Psoas muscle (tissue), 8 donors: Measurements from ENCODE around the gene IPO8. TPM values are rescaled to one million over a fixed set of nuclear protein-coding genes. Genes with fewer than 3 reads are reported as not detected.
A peak's percentile ranks its signal among the peaks of the same experiment; 100 is the strongest.

Experiments used
- ATAC-seq, 4 donors: fragments of 200-7000 bp; cut with Tn5 transposase; one replicate each; pipeline ENCODE4 v1.9.1; 2020; ENCODE audit warnings: moderate library complexity in 3 of 4, mild to moderate bottlenecking in 2 of 4
- DNase-seq, 2 donors: peaks; one replicate each; pipeline ENCODE4 v3.0.0-alpha.2; 2020
- H3K27ac ChIP-seq: fragments of 200-600 bp; one replicate; pipeline ENCODE4 v1.8.0; 2022
- H3K27me3 ChIP-seq, 3 donors: fragments of 200-600 bp in 1 of 3; one replicate each; pipeline versions ENCODE4 v1.6.1 to v1.8.0; 2013 to 2022; ENCODE audit warnings: low read length in 2 of 3, mild to moderate bottlenecking in 2 of 3, moderate library complexity in 1 of 3; ENCODE audit not compliant: insufficient read depth in 3 of 3
- H3K36me3 ChIP-seq, 2 donors: fragments of 200-600 bp in 1 of 2; one replicate each; pipeline versions ENCODE4 v1.6.1 to v1.8.0; 2013 to 2022; ENCODE audit warnings: low read depth in 1 of 2, mild to moderate bottlenecking in 1 of 2, moderate library complexity in 1 of 2; ENCODE audit not compliant: insufficient read depth in 1 of 2
- H3K4me1 ChIP-seq: fragments of 200-600 bp; one replicate; pipeline ENCODE4 v1.8.0; 2022
- H3K4me3 ChIP-seq: fragments of 200-600 bp; one replicate; pipeline ENCODE4 v1.8.0; 2022; ENCODE audit warnings: mild to moderate bottlenecking
- H3K9me3 ChIP-seq: fragments of 200-600 bp; one replicate; pipeline ENCODE4 v1.8.0; 2022
- WGBS, 3 donors: extraction: QIAGEN DNeasy Blood & Tissue Kit; methylation state at CpG; one replicate each; pipeline versions ENCODE4 v1.1.6 to v1.1.7; 2013; 5-methylcytosine and 5-hydroxymethylcytosine counted together
- intact Hi-C, 2 donors: fragments of 100-400 bp; cut with DNase I; formaldehyde crosslinking; loops; one replicate each; pipeline versions ENCODE4 v1.11.0 to v1.14.2; 2022
- polyA plus RNA-seq, 3 donors: library from polyadenylated mRNA; stranded (reverse); fragments of 200-250 nt; gene quantifications; one replicate each; pipeline ENCODE4 v1.2.3, GENCODE V29; 2013
- total RNA-seq, 4 donors: library from RNA; stranded (reverse); fragmentation: NEBNext Ultra II Directional in 2 of 4; extraction: Animal tissue kit (Norgen Biotek cat#: 25700) in 2 of 4; gene quantifications; one replicate each; pipeline versions ENCODE4 v1.2.1 to v1.2.4, GENCODE V29; 2021 to 2023
- TF ChIP-seq, protein P1 (sequence below): fragments of 200-600 bp; IDR thresholded peaks from one replicate; pipeline ENCODE4 v1.8.0; 2022; ENCODE audit warnings: antibody characterized with exemption
- donor health status: healthy with polysubstance abuse.
- donor health status: DM: no; HTN: no; CAD: no; lungs with moderate emphysema.
- donor health status: Bipolar disorder and iron deficiency.
- donor health status: healthy.
- donor health status: DM: yes; HTN: yes; CAD: no.
- donor health status: DM: no; HTN: no; CAD: no.
- donor health status: DM: no; HTN: no; CAD: no.
- donor health status: DM: yes; HTN: yes; CAD: no.

IPO8 gene
- total and polyA plus RNA-seq, 7 donors: 9.8 to 37.2 (median 22.8) TPM

DNA sequence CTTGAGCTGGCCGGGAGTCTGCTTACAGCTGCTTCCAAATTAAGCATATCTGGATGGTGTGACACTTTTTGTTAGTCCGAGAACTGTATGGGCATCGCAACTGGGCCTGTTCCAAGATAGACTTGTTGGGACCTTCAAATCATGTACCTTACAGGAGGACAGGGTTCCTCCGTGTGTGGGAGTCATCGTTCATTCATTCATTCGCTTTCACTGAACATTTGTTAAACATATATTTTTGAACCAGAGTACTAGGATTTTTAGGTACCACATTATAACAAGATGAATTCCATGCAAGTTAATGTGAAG, 387 bp upstream of the IPO8 start:
- TF ChIP-seq, protein P1, sequence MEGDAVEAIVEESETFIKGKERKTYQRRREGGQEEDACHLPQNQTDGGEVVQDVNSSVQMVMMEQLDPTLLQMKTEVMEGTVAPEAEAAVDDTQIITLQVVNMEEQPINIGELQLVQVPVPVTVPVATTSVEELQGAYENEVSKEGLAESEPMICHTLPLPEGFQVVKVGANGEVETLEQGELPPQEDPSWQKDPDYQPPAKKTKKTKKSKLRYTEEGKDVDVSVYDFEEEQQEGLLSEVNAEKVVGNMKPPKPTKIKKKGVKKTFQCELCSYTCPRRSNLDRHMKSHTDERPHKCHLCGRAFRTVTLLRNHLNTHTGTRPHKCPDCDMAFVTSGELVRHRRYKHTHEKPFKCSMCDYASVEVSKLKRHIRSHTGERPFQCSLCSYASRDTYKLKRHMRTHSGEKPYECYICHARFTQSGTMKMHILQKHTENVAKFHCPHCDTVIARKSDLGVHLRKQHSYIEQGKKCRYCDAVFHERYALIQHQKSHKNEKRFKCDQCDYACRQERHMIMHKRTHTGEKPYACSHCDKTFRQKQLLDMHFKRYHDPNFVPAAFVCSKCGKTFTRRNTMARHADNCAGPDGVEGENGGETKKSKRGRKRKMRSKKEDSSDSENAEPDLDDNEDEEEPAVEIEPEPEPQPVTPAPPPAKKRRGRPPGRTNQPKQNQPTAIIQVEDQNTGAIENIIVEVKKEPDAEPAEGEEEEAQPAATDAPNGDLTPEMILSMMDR: no peak
- Histone ChIP-seq H3K36me3 (no peaks in the 10 kb centered on the region), H3K27ac (peak overlapping the region; percentile 84), H3K27me3 (no peaks in the 10 kb centered on the region), H3K4me3 (peak overlapping the region; percentile 88), H3K9me3 (no peaks in the 10 kb centered on the region), H3K4me1 (peaks cover 37% of the 10 kb centered on the region)
- ATAC-seq (no peak), DNase-seq (no peak)
- WGBS, 3 donors: 8 to 12% (median 9%) methylated on average over 6 of the region's 6 CpGs
- intact Hi-C loops: loop anchor here (2.0 to 5.0 kb wide), 3 partner anchors 56 to 111 kb away; partner anchors contain the start of gene CAPRIN2 (in 2 of the 2)

DNA sequence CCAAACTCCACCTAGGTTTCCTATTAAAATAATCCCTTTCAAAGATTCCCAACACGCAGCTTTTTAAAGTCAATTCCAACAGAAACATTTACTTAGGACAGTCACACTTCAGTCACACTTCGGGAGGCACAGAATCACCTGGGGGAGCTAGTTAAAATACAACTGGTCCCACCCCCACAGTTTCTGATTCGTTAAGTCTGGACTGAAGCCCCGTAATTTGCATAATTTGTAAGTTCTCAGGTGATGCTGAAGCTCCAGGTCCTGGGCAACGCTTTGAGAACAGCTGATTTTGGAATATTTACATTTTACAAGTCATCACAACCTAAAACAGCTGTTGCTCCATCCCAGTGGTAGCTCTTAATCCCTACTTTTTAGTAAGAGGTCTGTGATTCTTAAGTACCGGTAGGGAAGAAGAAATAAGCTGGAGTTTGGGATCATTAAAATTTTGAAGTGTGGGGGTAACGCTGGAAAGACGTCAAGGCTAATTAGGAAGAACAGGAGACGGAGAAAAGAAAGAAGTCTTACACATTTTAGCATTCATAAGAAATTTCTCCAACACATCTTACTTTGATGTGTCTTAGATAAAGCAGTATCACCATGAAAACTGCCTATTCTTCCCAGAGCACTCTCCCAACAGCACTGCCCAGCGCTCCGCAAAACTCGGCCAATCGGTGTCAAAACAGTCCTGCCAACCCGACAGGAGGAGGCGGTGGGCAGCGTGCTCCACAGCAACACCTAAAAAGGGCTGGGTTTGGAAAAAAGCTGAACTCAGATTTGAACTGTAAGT, 1.1 kb downstream of the IPO8 start:
- peak; percentile 22 to 57 (median 36) for ATAC-seq
- peak overlapping the region; percentile 88 for H3K4me3 ChIP-seq
- WGBS, 3 donors: 7 to 12% (median 8%) methylated on average over 16 of the region's 16 CpGs
- intact Hi-C loops: loop anchor here (5.0 kb wide), 2 partner anchors 58 to 113 kb away; partner anchors contain the start of gene CAPRIN2 (in 1 of the 2)
- DNase-seq: peak; percentile 29 to 61
- peaks cover 47% of the 10 kb centered on the region for H3K4me1 ChIP-seq
- H3K36me3 ChIP-seq: peaks cover 0 to under 1% of the 10 kb centered on the region in 2 donors
- no peaks in the 10 kb centered on the region for H3K9me3 ChIP-seq
- peak overlapping the region; percentile 84 for H3K27ac ChIP-seq
- H3K27me3 ChIP-seq: no peaks in the 10 kb centered on the region
- TF ChIP-seq, protein P1: no peak

DNA sequence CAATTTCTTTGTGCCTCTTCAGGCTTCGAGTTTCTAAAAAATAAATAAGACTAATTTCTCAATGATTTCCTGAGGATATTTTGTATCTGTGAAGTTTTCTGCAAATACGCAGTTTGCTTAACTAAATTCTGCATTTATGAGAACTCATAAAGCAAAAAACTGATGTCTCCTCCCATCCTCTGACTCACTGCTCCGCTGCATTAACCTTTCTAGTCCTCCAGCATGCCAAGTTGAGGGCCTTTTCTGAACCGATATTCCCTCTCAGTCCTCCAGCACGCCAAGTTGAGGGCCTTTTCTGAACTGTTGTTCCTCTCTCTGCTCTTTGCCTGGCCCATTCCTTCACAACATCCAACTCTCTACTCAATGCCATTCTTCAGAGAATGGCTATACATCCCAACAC, 3.2 kb downstream of the IPO8 start:
- TF ChIP-seq, protein P1: no peak
- H3K27me3 ChIP-seq: no peaks in the 10 kb centered on the region
- H3K27ac ChIP-seq: peak overlapping the region; percentile 82
- peaks cover 0 to 7% of the 10 kb centered on the region in 2 donors for H3K36me3 ChIP-seq
- H3K4me3 ChIP-seq: peak overlapping the region; percentile 88
- 51 to 68% (median 61%) methylated on average over 5 of the region's 5 CpGs for WGBS, 3 donors
- peaks cover 47% of the 10 kb centered on the region for H3K4me1 ChIP-seq
- ATAC-seq (no peak), DNase-seq (no peak)
- H3K9me3 ChIP-seq: no peaks in the 10 kb centered on the region
- intact Hi-C loops: no loop called here

DNA sequence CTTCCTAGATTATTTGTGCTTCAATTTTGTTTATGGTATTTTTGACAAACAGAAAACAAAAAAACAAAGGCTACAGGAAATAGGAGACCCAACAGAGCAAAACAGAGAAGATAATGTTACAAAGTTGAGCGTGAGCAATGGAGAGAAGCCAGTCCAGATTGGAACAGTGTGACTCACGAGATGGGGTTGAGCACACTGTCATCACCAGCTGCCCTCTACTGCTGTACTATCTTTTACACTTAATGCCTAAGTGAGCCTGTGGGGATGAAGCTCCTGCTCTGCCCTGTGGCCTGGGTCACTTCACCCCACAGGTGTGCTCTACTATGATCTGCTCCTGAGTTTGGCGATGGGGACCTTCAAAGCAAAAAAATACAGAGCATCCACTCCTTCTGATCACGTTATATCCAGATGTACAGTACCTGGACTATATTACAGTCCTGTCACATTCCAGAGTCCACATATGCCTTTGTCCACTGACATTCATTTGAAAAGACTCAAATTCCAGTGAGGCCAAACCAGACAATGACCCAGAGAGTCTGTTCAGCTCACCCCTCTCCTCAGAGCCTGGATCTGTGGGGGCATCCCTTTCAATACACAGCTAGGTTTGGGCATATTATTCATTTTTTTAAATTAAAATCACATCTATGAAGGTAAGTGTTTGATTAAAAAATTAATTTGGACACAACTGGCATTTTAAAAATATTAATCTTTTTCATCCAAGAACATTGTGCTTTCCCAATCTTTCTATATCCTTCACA, 4.4 kb downstream of the IPO8 start:
- intact Hi-C loops: no loop called here
- peak overlapping the region; percentile 0 for H3K4me3 ChIP-seq
- ATAC-seq (peak; percentile 84 to 91 (median 88)), DNase-seq (peak; percentile 18 to 61)
- H3K4me1 ChIP-seq: peaks cover 45% of the 10 kb centered on the region
- H3K27me3 ChIP-seq: no peaks in the 10 kb centered on the region
- no peaks in the 10 kb centered on the region for H3K9me3 ChIP-seq
- H3K27ac ChIP-seq: peak overlapping the region; percentile 82
- WGBS, 3 donors: 32 to 38% (median 34%) methylated on average over 4 of the region's 4 CpGs
- TF ChIP-seq, protein P1: no peak
- H3K36me3 ChIP-seq: peaks cover 0 to 7% of the 10 kb centered on the region in 2 donors
